IPS-NIHi7 (cell line): ENCODE measurements around the gene KLHL3.

Experiments
- DNase-seq: peaks from one replicate; pipeline ENCODE4 v3.0.0; 2012; ENCODE audit warnings: mixed read lengths; ENCODE audit errors: extremely low spot score

KLHL3 gene

DNA sequence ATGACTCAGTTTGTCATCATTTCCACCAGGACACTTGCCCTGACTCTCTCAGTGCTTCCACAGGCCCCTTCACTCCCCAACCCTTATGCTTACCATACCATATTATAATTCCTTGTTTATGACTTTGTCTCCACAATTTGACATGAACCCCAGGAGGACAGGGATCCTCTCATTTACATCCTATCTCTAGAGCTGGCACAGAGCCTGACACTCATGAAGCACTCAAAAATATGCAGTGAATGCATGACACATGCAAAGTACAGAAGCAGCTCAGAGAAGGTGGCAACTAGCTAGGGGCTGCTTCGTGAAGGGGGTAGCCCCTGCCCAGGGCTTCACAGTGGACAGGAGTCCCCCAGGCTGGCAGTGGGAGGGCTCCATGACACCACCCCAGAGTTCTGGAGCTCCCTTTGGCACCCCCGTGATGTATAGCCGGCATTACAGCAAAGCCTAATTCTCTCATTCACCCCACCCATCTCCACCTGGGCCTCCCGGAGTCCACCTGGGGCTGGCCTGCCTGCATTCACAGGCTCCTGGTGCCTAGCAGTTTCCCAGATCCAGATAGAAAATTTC, 124.8 kb downstream of the KLHL3 start:
- DNase-seq = no peak

DNA sequence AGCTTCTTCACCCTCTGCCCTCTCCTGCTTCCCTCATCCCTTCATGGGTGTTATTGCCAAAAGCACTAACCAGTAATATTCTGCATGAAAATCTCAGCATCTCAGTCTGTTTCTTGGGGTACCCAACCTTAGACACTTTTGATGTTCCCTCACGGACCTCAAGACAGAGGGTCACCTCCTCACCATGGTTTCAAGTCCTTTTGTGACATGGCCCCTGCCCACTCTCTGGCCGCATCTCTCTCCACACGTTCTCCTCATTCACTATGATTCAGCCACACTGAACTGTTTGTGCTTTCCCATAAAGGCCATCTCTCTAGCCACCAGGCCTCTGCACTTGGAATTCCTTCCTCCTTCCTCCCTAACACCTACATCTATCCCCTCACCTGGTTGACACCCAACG, 125.3 kb downstream of the KLHL3 start:
- no peak for DNase-seq

GRCh38 chr5:137609127-137609526, 126.8 kb downstream of the KLHL3 start:
- no peak for DNase-seq

DNA sequence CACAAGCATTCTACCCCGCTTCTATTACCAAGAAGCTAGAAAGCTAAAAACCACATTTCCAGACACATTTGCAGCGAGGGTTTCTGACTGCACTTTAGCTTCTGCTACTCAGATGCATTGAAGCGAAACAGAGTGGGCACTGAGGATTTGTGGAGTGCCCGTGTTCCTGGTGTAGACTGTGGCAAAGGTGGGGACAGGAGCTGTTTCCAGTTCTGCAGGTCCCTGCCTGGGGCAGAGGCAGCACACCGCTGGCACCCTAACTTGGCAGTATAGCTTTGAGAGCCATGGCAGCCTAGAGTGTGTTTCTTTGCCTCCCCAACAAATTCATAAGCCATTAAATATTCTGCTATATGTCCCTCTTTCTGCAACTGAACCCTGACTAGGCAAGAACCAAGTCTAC, 128.1 kb downstream of the KLHL3 start:
- no peak for DNase-seq

DNA sequence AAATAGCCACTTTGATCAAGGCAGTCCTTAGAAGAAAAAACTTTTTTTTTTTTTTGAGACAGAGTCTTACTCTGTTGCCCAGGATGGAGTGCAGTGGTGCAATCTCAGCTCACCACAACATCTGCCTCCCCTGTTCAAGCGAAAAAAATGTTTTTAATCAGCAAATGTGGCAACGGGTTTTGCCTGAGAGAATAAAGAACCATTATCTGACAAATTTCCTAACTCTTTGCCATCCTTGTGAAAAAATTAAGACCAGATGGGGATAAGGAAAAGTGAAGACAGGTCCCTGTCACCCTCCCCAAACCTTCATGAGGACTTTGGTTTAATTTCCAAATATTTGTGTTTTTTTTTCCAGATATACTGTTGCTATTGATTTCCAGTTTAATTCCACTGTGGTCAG, 129.5 kb downstream of the KLHL3 start:
- DNase-seq = no peak

- DNase-seq = peak; percentile 35
Observed at GRCh38 chr5:137605411-137605810, 130.5 kb downstream of the KLHL3 start.

GRCh38 chr5:137604348-137605095, 131.4 kb downstream of the KLHL3 start:
- peak; percentile 54 for DNase-seq

DNA sequence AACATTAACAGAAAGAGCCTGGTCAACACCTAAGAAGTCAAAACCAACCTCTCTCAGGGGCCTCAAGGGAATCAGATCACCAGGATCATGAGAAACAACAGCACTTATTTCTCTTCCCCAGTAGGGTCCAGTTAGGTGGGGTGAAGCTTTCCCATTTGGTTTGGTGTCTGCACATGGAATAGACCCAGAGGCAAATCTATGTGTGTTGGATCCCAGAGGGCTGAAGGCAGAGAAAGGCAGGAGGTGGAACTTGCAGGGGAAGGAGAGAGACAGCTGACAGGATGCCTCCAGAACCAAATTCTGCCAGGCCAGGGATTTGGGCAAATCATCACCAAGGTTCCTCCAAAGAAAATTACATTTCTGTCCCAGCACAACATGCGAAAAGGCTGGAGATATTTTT, 132.0 kb downstream of the KLHL3 start:
- DNase-seq = no peak

DNA sequence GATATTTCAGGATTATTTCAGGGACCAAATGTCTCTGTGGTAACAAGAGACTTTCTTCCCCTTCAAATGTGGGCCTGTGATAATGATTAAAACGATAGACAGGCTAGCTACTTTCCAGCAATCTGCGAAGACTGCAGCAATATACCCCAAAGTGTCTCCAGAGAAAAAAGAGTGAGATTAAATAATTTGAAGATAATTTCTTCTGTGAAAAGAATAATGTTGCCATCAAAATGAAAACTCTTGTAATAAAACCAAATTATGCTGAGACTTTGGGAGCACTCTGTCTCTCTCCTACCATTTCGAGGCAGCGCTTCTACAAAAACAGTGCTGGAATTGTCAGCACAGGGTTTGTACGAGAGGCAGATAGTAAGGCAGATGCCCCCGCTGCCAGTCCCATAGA, 132.5 kb downstream of the KLHL3 start:
- DNase-seq = no peak

DNA sequence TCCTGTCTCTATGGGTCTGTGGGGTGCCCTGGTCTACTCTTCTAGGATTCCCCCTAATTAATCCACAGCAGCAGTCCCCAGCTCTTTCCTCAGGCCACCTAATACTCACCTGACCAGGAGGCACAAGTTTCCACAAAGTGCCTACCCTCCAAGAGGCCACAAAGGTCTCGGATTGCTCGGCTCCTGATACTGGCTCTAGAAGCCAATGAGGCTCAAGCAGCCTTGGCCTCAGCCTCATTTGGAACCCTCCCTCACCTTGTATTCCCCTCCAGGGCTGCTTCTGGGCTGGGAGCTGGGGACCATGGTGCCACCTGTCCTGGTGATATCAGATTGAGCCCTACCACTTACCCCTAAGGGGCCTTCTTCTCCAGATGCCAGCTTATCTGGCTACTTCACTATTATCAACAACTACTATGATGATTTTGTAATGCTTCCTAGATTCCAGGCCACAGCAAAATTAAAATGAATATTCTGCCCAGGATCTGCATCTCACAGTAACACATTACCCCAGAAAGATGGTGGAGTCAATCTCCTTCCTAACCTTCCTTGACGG, 133.1 kb downstream of the KLHL3 start:
- DNase-seq = no peak

DNA sequence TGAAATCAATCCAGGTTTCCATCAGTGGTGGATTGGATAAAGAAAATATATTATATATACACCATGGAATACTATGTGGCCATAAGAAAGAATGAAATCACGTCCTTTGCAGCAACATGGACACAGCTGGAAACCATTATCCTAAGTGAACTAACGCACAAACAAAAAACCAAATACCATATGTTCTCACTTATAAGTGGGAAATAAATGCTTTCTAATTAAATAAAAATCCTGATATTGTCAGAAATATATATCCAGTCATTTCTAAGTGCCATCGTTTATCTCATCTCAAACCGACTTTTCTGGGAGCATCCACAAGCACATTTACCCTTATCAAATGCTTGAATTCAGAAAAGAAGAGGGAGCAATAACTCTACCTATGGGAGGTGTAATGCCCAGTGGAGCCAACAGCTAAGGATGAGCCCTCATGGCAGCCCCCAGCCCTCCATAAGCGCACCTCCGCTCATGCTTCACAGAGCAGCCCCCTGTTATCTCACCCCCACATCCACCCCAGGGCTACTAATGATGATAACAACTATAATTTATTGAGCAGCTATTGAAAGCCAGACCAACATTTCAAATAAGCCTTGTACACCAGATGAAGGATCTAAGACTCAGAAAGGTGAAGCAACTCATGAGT, 135.0 kb downstream of the KLHL3 start:
- no peak for DNase-seq

- DNase-seq = no peak
Observed at GRCh38 chr5:137599457-137599856, 136.4 kb downstream of the KLHL3 start.

DNA sequence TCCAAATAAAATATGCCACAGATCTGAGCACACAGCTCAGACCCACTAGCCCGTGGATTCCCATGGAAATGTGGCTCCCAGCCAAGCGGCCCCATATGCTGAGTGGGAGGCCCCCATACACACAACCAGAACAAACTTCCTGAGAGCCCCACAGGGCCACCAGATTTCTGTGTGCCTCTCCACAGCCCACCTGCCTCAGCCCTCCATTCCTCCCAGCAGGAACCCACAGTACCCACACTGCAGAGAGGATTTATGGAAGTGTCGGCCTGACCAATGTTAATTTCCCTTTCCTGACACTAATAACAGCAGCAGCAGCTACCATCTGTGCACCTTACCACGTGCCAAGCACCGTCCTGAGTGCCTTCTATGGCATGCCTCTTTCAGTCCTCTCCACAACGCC, 137.5 kb downstream of the KLHL3 start:
- no peak for DNase-seq

- no peak for DNase-seq
Observed at GRCh38 chr5:137596941-137597340, 138.9 kb downstream of the KLHL3 start.

- no peak for DNase-seq
Observed at GRCh38 chr5:137595396-137596079, 140.4 kb downstream of the KLHL3 start.

DNA sequence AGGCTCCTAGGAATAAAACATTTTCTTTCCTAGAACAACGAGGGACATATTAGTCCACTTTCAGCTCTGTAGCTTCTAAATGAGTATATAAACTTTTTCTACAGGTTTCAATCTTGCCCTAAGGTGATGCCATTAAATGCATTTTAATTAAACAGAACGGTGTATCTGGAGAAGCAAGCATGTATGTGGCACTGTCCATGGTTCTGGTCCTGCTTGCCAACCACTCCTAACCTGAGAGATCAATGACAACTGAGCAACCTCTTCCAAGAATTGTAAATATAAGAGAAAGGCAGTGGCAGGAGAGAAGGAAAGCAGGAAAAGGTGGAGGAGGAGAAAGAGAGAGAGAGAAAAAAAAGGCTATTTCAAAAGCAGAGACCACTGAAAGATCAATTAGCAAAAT, 141.2 kb downstream of the KLHL3 start:
- DNase-seq = peak; percentile 33

- no peak for DNase-seq
Observed at GRCh38 chr5:137592317-137592716, 143.6 kb downstream of the KLHL3 start.

GRCh38 chr5:137589185-137589584, 146.7 kb downstream of the KLHL3 start:
- DNase-seq = no peak

- DNase-seq = no peak
Observed at GRCh38 chr5:137587919-137588318, 148.0 kb downstream of the KLHL3 start.

DNA sequence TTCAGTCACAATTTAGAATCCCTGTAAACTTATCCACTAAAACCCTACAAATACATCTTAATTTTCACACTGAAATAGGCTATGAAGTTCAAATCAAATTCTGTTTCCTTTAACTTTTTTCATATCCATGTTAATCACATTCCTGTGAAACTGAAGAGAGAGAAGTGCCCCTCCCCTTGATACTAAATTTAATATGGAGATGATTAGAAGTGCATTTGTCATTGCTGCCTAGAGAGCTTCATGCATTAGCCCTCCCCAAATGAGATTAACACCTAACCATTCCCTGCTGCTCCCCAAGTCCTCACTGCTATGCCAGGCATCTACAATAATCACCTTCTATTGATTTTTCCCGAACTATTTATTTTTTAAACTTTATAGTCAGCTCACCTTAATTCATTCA, 151.6 kb downstream of the KLHL3 start:
- DNase-seq = no peak

GRCh38 chr5:137583129-137583528, 152.8 kb downstream of the KLHL3 start:
- no peak for DNase-seq

- DNase-seq = no peak
Observed at GRCh38 chr5:137582218-137582617, 153.7 kb downstream of the KLHL3 start.
